Left cardiac atrium (tissue), 4 donors: ENCODE results near the gene RRP15. TPM values are rescaled to one million over a fixed set of nuclear protein-coding genes. Genes with fewer than 3 reads are reported as not detected.

ENCODE experiments used
- ATAC-seq, 2 donors: fragments of 200-7000 bp; cut with Tn5 transposase; one replicate each; pipeline ENCODE4 v1.9.1; 2020; ENCODE audit warnings: mild to moderate bottlenecking in 2 of 2, moderate library complexity in 2 of 2
- DNase-seq: peaks from one replicate; pipeline ENCODE4 v3.0.0-alpha.2; 2020
- intact Hi-C, 2 donors: fragments of 100-400 bp; cut with DNase I; formaldehyde crosslinking; loops; one replicate each; pipeline versions ENCODE4 v1.14.1 to v1.15.1; 2022 to 2023
- total RNA-seq, 2 donors: library from RNA; stranded (reverse); fragmentation: NEBNext Ultra II Directional; extraction: Animal tissue kit (Norgen Biotek cat#: 25700); gene quantifications; one replicate each; pipeline ENCODE4 v1.2.1, GENCODE V29; 2021
- donor health status: DM: no; HTN: yes; CAD: no.
- donor health status: DM: no; HTN: yes; CAD: no; lungs with severe emphysema.
- donor health status: DM: yes; HTN: yes; CAD: no.
- donor health status: Dilated cardiomyopathy.

The RRP15 gene
- total RNA-seq, 2 donors from 2014 or later: 18.5 to 25.0 TPM

GRCh38 chr1:218328769-218329168, 43.7 kb downstream of the RRP15 start:
- intact Hi-C loops: no loop called here
- ATAC-seq: no peak

GRCh38 chr1:218330043-218330623, 45.0 kb downstream of the RRP15 start:
- intact Hi-C loops: loop anchor here in 1 of 2 donors (5.0 to 10.0 kb wide), 4 partner anchors 737 to 1335 kb away; no protein-coding TSS in a partner anchor
- DNase-seq: no peak
- ATAC-seq: peak in 1 of 2 donors; percentile 38

More at GRCh38 chr1:218328769-218329168, 43.7 kb downstream of the RRP15 start:
- no peak for DNase-seq

- ATAC-seq (no peak), DNase-seq (no peak)
- intact Hi-C loops: loop anchor here in 1 of 2 donors (5.0 to 10.0 kb wide), 4 partner anchors 735 to 1332 kb away; no protein-coding TSS in a partner anchor
Measured at GRCh38 chr1:218332416-218332815, 47.3 kb downstream of the RRP15 start.

GRCh38 chr1:218336328-218336727, 51.2 kb downstream of the RRP15 start:
- intact Hi-C loops: loop anchor here in 1 of 2 donors (5.0 to 10.0 kb wide), 4 partner anchors 1078 to 1476 kb away; no protein-coding TSS in a partner anchor
- DNase-seq (no peak), ATAC-seq (no peak)

GRCh38 chr1:218339267-218339831, 54.3 kb downstream of the RRP15 start:
- DNase-seq (no peak), ATAC-seq (no peak)
- intact Hi-C loops: loop anchor here in 1 of 2 donors (5.0 to 10.0 kb wide), 4 partner anchors 1075 to 1473 kb away; no protein-coding TSS in a partner anchor

- intact Hi-C loops: loop anchor here (5.0 to 10.0 kb wide), 5 partner anchors 123 to 833 kb away; partner anchors contain the start of gene LYPLAL1 (in 1 of the 2)
- ATAC-seq: no peak
- no peak for DNase-seq
Measured at GRCh38 chr1:218341325-218341724, 56.2 kb downstream of the RRP15 start.

- DNase-seq (no peak), ATAC-seq (no peak)
- intact Hi-C loops: loop anchor here (5.0 to 10.0 kb wide), 5 partner anchors 123 to 833 kb away; partner anchors contain the start of gene LYPLAL1 (in 1 of the 2)
Measured at GRCh38 chr1:218342091-218342490, 57.0 kb downstream of the RRP15 start.

- DNase-seq: peak; percentile 33
- ATAC-seq: peak; percentile 52 to 70
- intact Hi-C loops: loop anchor here (5.0 to 10.0 kb wide), 5 partner anchors 120 to 830 kb away; partner anchors contain the start of gene LYPLAL1 (in 1 of the 2)
Measured at GRCh38 chr1:218344814-218345672, 60.0 kb downstream of the RRP15 start, which contains the start of gene TGFB2. TSS of gene TGFB2 (plus strand) at chr1:218345336. CDS start at chr1:218346702, 1,366 bp downstream.

- intact Hi-C loops: loop anchor here (10.0 kb wide), 4 partner anchors 119 to 829 kb away; partner anchors contain the start of gene LYPLAL1 (in 1 of the 2)
- DNase-seq: peak; percentile 77
- ATAC-seq: peak; percentile 83 to 85
Measured at GRCh38 chr1:218345673-218346390, 60.7 kb downstream of the RRP15 start.

GRCh38 chr1:218346391-218347204, 61.5 kb downstream of the RRP15 start:
- intact Hi-C loops: loop anchor here (10.0 kb wide), 4 partner anchors 118 to 828 kb away; partner anchors contain the start of gene LYPLAL1 (in 1 of the 2)
- ATAC-seq (peak in 1 of 2 donors; percentile 6), DNase-seq (peak; percentile 29)

- DNase-seq (no peak), ATAC-seq (no peak)
- intact Hi-C loops: loop anchor here (10.0 kb wide), 4 partner anchors 117 to 827 kb away; partner anchors contain the start of gene LYPLAL1 (in 1 of the 2)
Measured at GRCh38 chr1:218347336-218347722, 62.2 kb downstream of the RRP15 start.

- DNase-seq: no peak
- intact Hi-C loops: loop anchor here (10.0 kb wide), 4 partner anchors 117 to 827 kb away; partner anchors contain the start of gene LYPLAL1 (in 1 of the 2)
- peak in 1 of 2 donors; percentile 10 for ATAC-seq
Measured at GRCh38 chr1:218347723-218348627, 62.9 kb downstream of the RRP15 start.

- DNase-seq (no peak), ATAC-seq (no peak)
- intact Hi-C loops: loop anchor here (10.0 kb wide), 4 partner anchors 116 to 826 kb away; partner anchors contain the start of gene LYPLAL1 (in 1 of the 2)
Measured at GRCh38 chr1:218348628-218349071, 63.6 kb downstream of the RRP15 start.

- no peak for ATAC-seq
- intact Hi-C loops: loop anchor here (10.0 kb wide), 4 partner anchors 115 to 825 kb away; partner anchors contain the start of gene LYPLAL1 (in 1 of the 2)
Measured at GRCh38 chr1:218349348-218350034, 64.4 kb downstream of the RRP15 start.

GRCh38 chr1:218350035-218350525, 65.0 kb downstream of the RRP15 start:
- ATAC-seq (no peak), DNase-seq (no peak)
- intact Hi-C loops: no loop called here

More at GRCh38 chr1:218349348-218350034, 64.4 kb downstream of the RRP15 start:
- no peak for DNase-seq
